Uterus (tissue), 4 donors: Measurements from ENCODE around the gene ZDHHC14. TPM values are rescaled to one million over a fixed set of nuclear protein-coding genes. Genes with fewer than 3 reads are reported as not detected.

Source experiments
- DNase-seq, 2 donors: peaks; one replicate each; pipeline ENCODE4 v3.0.0-alpha.2; 2019 to 2020
- H3K27ac ChIP-seq, 2 donors: fragments of 200-600 bp; sonication (generic); 1 replicate in 1 of 2; 2 replicates in 1 of 2; pipeline ENCODE4 v1.5.1; 2016 to 2018
- H3K27me3 ChIP-seq, 2 donors: fragments of 200-600 bp; sonication (generic); one replicate each; pipeline ENCODE4 v1.5.1; 2018 to 2019; ENCODE audit warnings: control low read depth in 1 of 2
- H3K36me3 ChIP-seq, 2 donors: fragments of 200-600 bp; sonication (generic); one replicate each; pipeline ENCODE4 v1.5.1; 2019; ENCODE audit warnings: control low read depth in 1 of 2
- H3K4me1 ChIP-seq, 2 donors: fragments of 200-600 bp; sonication (generic); one replicate each; pipeline ENCODE4 v1.5.1; 2018 to 2019; ENCODE audit warnings: control low read depth in 1 of 2
- H3K4me3 ChIP-seq, 2 donors: fragments of 200-600 bp; sonication (generic); 1 replicate in 1 of 2; 2 replicates in 1 of 2; pipeline ENCODE4 v1.5.1; 2018 to 2019; ENCODE audit warnings: mild to moderate bottlenecking in 1 of 2
- H3K9me3 ChIP-seq, 2 donors: fragments of 200-600 bp; sonication (generic); one replicate each; pipeline ENCODE4 v1.5.1; 2019; ENCODE audit warnings: control low read depth in 1 of 2
- POLR2A ChIP-seq, 2 donors: fragments of 450-650 bp; IDR thresholded peaks; one replicate each; pipeline ENCODE4 v1.6.1; 2016; ENCODE audit warnings: antibody characterized with exemption in 2 of 2, mild to moderate bottlenecking in 1 of 2, moderate library complexity in 1 of 2
- intact Hi-C: fragments of 100-400 bp; cut with DNase I; formaldehyde crosslinking; loops from one replicate; pipeline ENCODE4 v1.15.1; 2023; ENCODE audit warnings: low total_unique reads
- total RNA-seq, 4 donors: library from RNA; depleted of rRNA in 3 of 4; stranded (reverse); fragments of >200 nt in 3 of 4; gene quantifications; one replicate each; pipeline versions ENCODE4 v1.1.0 to v1.2.4, GENCODE V29; 2014 to 2023
- TF ChIP-seq, protein P1 (sequence below), 4 experiments: fragments of 200-600 bp in 2 of 4; fragments of 450-650 bp in 2 of 4; sonication (generic) in 2 of 4; IDR thresholded peaks; one replicate each; pipeline ENCODE4 v1.5.1; 2016 to 2019; ENCODE audit warnings: antibody characterized with exemption in 4 of 4, mild to moderate bottlenecking in 2 of 4, moderate library complexity in 1 of 4
- donor health status: DM: yes; HTN: yes; CAD: no.

ZDHHC14 gene
- total RNA-seq, 4 donors from 2014 or later: 5.6 to 28.3 (median 12.9) TPM

DNA sequence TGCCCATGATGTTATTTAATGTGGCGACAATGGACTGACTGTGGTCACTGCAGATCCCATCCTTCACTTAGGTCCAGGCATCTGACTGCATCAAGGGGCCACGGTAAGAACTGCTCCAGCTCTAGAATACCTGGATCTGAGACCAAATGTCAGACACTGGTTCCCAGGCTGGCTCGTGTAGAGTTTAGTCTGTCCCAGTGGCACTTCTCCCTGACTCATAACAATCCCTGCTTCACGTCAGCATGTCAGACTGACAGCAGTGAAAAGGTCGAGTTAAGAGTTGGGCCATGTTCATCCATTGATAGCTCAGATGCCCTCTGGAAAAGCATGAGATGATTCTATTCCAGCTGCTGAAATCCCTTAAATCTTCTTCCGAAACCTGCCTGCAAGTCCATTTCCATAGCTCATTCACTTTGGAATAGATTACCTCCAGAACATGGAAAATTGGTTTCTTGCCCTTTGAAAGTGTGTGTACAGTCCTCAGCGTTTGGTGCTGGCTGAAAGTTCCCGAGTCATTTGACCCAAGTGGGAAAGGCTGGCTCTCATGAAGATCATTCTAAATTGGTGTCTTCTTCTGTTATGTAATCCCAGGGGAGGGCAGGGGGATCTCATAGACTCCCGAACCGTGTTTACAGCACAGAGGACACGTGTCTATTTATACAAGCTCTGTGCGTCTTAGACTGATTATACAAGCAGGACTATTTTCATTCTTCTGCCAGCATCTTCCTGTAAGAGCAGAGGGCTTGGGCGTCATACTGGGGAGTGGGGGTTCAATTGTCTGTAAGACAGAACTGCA lies 160.8 kb downstream of the ZDHHC14 start:
- intact Hi-C loops: no loop called here
- H3K27me3 ChIP-seq: no peaks in the 10 kb centered on the region
- H3K4me1 ChIP-seq: no peaks in the 10 kb centered on the region
- no peak for DNase-seq
- TF ChIP-seq, protein P1, sequence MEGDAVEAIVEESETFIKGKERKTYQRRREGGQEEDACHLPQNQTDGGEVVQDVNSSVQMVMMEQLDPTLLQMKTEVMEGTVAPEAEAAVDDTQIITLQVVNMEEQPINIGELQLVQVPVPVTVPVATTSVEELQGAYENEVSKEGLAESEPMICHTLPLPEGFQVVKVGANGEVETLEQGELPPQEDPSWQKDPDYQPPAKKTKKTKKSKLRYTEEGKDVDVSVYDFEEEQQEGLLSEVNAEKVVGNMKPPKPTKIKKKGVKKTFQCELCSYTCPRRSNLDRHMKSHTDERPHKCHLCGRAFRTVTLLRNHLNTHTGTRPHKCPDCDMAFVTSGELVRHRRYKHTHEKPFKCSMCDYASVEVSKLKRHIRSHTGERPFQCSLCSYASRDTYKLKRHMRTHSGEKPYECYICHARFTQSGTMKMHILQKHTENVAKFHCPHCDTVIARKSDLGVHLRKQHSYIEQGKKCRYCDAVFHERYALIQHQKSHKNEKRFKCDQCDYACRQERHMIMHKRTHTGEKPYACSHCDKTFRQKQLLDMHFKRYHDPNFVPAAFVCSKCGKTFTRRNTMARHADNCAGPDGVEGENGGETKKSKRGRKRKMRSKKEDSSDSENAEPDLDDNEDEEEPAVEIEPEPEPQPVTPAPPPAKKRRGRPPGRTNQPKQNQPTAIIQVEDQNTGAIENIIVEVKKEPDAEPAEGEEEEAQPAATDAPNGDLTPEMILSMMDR (IDR thresholded peaks at IDR 0.05): no peak
- no peak for TF ChIP-seq POLR2A (IDR thresholded peaks at IDR 0.05)
- no peak overlapping the region for H3K4me3 ChIP-seq
- H3K36me3 ChIP-seq: no peaks in the 10 kb centered on the region
- H3K9me3 ChIP-seq: no peaks in the 10 kb centered on the region
- peak overlapping the region; percentile 4 to 44 for H3K27ac ChIP-seq

DNA sequence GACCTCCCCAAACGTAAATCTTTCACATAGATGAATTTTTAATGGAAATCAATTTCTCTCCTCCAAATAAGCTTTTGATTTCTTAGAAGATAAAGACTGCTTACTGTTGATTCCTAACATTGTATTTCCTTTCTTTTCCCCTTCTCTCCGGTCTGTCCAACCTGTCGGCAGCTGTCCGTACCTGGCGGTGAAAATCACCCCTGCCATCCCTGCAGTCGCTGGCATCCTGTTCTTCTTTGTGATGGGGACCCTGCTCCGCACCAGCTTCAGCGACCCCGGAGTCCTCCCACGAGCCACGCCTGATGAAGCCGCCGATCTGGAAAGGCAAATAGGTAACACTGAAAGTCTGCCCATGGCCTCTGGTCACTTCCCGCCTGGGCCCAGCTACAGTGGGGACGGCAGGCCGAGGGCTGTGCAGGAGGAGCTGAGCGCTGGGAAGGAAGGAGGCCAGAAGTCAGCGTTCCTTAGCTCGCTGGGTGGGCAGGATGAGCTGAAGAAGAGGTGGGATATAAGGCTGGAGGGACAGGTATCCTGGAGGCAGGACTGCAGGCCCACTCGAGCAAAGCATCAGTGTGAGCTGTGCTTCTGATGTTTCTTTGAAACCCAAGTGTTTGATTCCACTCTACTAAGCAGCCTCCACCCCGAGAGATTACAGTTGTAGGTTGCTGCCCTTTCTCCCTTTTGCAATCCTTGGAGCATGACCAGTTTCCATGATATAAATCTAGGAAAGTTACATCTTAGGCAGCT lies 161.6 kb downstream of the ZDHHC14 start:
- Histone ChIP-seq H3K4me1 (no peaks in the 10 kb centered on the region), H3K4me3 (no peak overlapping the region), H3K36me3 (no peaks in the 10 kb centered on the region), H3K27me3 (no peaks in the 10 kb centered on the region), H3K9me3 (no peaks in the 10 kb centered on the region), H3K27ac (peak overlapping the region; percentile 36 to 44)
- intact Hi-C loops: no loop called here
- no peak for DNase-seq
- no peak for TF ChIP-seq POLR2A (IDR thresholded peaks at IDR 0.05)
- TF ChIP-seq, protein P1 (IDR thresholded peaks at IDR 0.05): no peak

DNA sequence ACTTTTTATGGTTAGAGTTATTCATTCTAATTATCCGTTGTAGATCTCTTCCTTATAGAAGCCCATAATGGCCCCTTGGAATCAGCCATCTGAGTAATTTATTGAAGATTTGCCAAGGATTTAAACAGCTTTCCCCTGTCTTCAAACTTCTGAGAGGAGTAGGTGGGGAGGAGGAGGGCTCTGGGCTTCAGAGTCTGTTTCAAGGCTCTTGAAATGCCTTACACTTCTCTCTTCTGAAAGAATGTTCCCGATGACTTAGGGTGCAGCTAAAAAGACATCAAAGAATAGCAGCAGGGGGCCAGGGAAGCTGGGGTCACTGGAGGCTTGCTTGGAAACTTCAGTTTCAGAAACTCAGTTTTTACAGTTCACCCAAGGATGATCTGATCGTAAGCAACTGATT lies 165.3 kb downstream of the ZDHHC14 start:
- Histone ChIP-seq H3K36me3 (no peaks in the 10 kb centered on the region), H3K27me3 (no peaks in the 10 kb centered on the region), H3K9me3 (no peaks in the 10 kb centered on the region), H3K4me1 (no peaks in the 10 kb centered on the region), H3K4me3 (no peak overlapping the region), H3K27ac (peak overlapping the region in 1 of 2 donors; percentile 12)
- TF ChIP-seq, protein P1 (IDR thresholded peaks at IDR 0.05): no peak
- no peak for TF ChIP-seq POLR2A (IDR thresholded peaks at IDR 0.05)
- no peak for DNase-seq
- intact Hi-C loops: no loop called here

DNA sequence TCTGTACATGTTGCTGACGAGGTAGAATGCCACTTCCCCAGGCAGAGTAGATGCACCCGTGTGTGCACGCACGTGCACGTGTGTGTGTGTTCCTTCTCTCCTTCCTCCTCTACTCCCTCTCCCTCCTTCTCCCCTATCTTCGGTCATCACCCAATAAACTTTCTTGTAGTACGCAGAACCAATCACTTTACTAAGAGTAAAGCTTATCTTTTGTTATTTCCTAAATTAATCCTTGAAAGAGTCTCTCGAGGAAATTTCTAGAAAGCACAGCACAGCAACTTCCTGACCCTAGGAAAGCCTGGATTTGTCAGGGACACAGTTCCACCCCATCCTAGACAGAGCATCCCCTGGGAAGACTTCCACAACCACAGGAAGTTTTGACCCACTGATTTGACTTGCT lies 166.1 kb downstream of the ZDHHC14 start:
- TF ChIP-seq, protein P1 (IDR thresholded peaks at IDR 0.05): no peak
- TF ChIP-seq POLR2A (IDR thresholded peaks at IDR 0.05): no peak
- DNase-seq: no peak
- no peak overlapping the region for H3K4me3 ChIP-seq

More for the DNA sequence above, 166.1 kb downstream of the ZDHHC14 start:
- H3K27ac ChIP-seq: no peak overlapping the region
- H3K9me3 ChIP-seq: no peaks in the 10 kb centered on the region
- H3K27me3 ChIP-seq: no peaks in the 10 kb centered on the region
- H3K4me1 ChIP-seq: no peaks in the 10 kb centered on the region
- no peaks in the 10 kb centered on the region for H3K36me3 ChIP-seq
- intact Hi-C loops: no loop called here
